ENCODE results near the gene BICDL2. TPM values are rescaled to one million over a fixed set of nuclear protein-coding genes. Genes with fewer than 3 reads are reported as not detected.
"Not testable (repeated sequence)": the region's sequence is repeated elsewhere in the genome, so short reads cannot be mapped to it uniquely, and the experiment has no call there.

The BICDL2 gene
- total RNA-seq, 3 donors from 2014 or later = 49.1 to 102 (median 75.5) TPM

- Histone ChIP-seq H3K4me3 (no peak overlapping the region), H3K4me1 (ENCODE audit: low read depth) (no peaks in the 10 kb centered on the region), H3K9me3 (no peaks in the 10 kb centered on the region), H3K36me3 (ENCODE audit: low read depth) (no peaks in the 10 kb centered on the region)
- no peak for TF ChIP-seq CTCF (IDR thresholded peaks at IDR 0.05)
- DNase-seq = peak in 2 of 3 donors; percentile 10 to 43
- intact Hi-C loops (cut with DNase I, micrococcal nuclease) = no loop called here
- no peak for ATAC-seq
These were observed 43.3 kb upstream of the BICDL2 start for GRCh38 chr16:3080024-3080423.

GRCh38 chr16:3076577-3076976, 39.8 kb upstream of the BICDL2 start:
- no peaks in the 10 kb centered on the region for H3K4me1 ChIP-seq (ENCODE audit: low read depth)
- no peak overlapping the region for H3K4me3 ChIP-seq
- H3K9me3 ChIP-seq = no peaks in the 10 kb centered on the region
- DNase-seq = peak in 2 of 3 donors; percentile 18 to 43
- TF ChIP-seq CTCF (IDR thresholded peaks at IDR 0.05) = no peak
- no peaks in the 10 kb centered on the region for H3K36me3 ChIP-seq (ENCODE audit: low read depth)
- intact Hi-C loops (cut with DNase I, micrococcal nuclease) = no loop called here
- ATAC-seq = no peak

GRCh38 chr16:3075946-3076345, 39.2 kb upstream of the BICDL2 start:
- intact Hi-C loops (cut with DNase I, micrococcal nuclease); H3K36me3 ChIP-seq (ENCODE audit: low read depth); H3K4me3 ChIP-seq; H3K9me3 ChIP-seq; H3K4me1 ChIP-seq (ENCODE audit: low read depth); ATAC-seq: not testable (repeated sequence)
- DNase-seq = peak in 2 of 3 donors; percentile 17 to 39

- peak; percentile 14 for ATAC-seq
- DNase-seq = peak in 2 of 3 donors; percentile 26 to 52
These were observed 38.8 kb upstream of the BICDL2 start for GRCh38 chr16:3075523-3075915.

GRCh38 chr16:3074860-3075522, 38.2 kb upstream of the BICDL2 start:
- Histone ChIP-seq H3K4me3 (no peak overlapping the region), H3K36me3 (ENCODE audit: low read depth) (no peaks in the 10 kb centered on the region), H3K4me1 (ENCODE audit: low read depth) (no peaks in the 10 kb centered on the region), H3K9me3 (no peaks in the 10 kb centered on the region)
- peak; percentile 56 to 85 (median 56) for DNase-seq
- peak; percentile 81 for ATAC-seq
- intact Hi-C loops (cut with DNase I, micrococcal nuclease) = no loop called here
- TF ChIP-seq CTCF (IDR thresholded peaks at IDR 0.05) = no peak

More at GRCh38 chr16:3075523-3075915, 38.8 kb upstream of the BICDL2 start:
- TF ChIP-seq CTCF (IDR thresholded peaks at IDR 0.05) = no peak
- intact Hi-C loops (cut with DNase I, micrococcal nuclease) = no loop called here
- no peaks in the 10 kb centered on the region for H3K36me3 ChIP-seq (ENCODE audit: low read depth)
- H3K4me3 ChIP-seq = no peak overlapping the region
- no peaks in the 10 kb centered on the region for H3K9me3 ChIP-seq
- no peaks in the 10 kb centered on the region for H3K4me1 ChIP-seq (ENCODE audit: low read depth)

GRCh38 chr16:3073448-3073847, 36.7 kb upstream of the BICDL2 start:
- ATAC-seq (no peak), DNase-seq (peak in 1 of 3 donors; percentile 28)
- intact Hi-C loops (cut with DNase I, micrococcal nuclease) = no loop called here
- no peak for TF ChIP-seq CTCF (IDR thresholded peaks at IDR 0.05)
- Histone ChIP-seq H3K4me3 (no peak overlapping the region), H3K36me3 (ENCODE audit: low read depth) (no peaks in the 10 kb centered on the region), H3K9me3 (no peaks in the 10 kb centered on the region), H3K4me1 (ENCODE audit: low read depth) (peaks cover under 1% of the 10 kb centered on the region)

GRCh38 chr16:3072576-3073263, 36.0 kb upstream of the BICDL2 start:
- ATAC-seq (peak; percentile 6), DNase-seq (peak in 1 of 3 donors; percentile 34)
- H3K4me3 ChIP-seq; intact Hi-C loops (cut with DNase I, micrococcal nuclease); H3K4me1 ChIP-seq (ENCODE audit: low read depth); H3K36me3 ChIP-seq (ENCODE audit: low read depth); H3K9me3 ChIP-seq: not testable (repeated sequence)

GRCh38 chr16:3072148-3072547, 35.4 kb upstream of the BICDL2 start:
- ATAC-seq = peak; percentile 33
- H3K4me1 ChIP-seq (ENCODE audit: low read depth); H3K36me3 ChIP-seq (ENCODE audit: low read depth); H3K9me3 ChIP-seq; H3K4me3 ChIP-seq; intact Hi-C loops (cut with DNase I, micrococcal nuclease): not testable (repeated sequence)
- peak in 2 of 3 donors; percentile 12 to 55 for DNase-seq
